ENCODE measurements around the gene IL20.
A peak's percentile ranks its signal among the peaks of the same experiment; 100 is the strongest.

Gene IL20

GRCh38 chr1:206911064-206911663 is 45.7 kb downstream of the IL20 start:
- H3K4me3 ChIP-seq (ENCODE audit: low read depth, low read length), result no peak overlapping the region
- no peak for DNase-seq (ENCODE audit: low read depth)
- TF ChIP-seq CTCF (IDR thresholded peaks at IDR 0.05; ENCODE audit: low read depth, low read length, missing control alignments), result peak; percentile 62

GRCh38 chr1:206912445-206913095 is 47.1 kb downstream of the IL20 start:
- TF ChIP-seq CTCF (IDR thresholded peaks at IDR 0.05; ENCODE audit: low read depth, low read length, missing control alignments), result peak; percentile 83
- no peak for DNase-seq (ENCODE audit: low read depth)
- H3K4me3 ChIP-seq (ENCODE audit: low read depth, low read length), result no peak overlapping the region

- DNase-seq (ENCODE audit: low read depth), result no peak
- H3K4me3 ChIP-seq (ENCODE audit: low read depth, low read length), result no peak overlapping the region
- no peak for TF ChIP-seq CTCF (IDR thresholded peaks at IDR 0.05; ENCODE audit: low read depth, low read length, missing control alignments)
These were observed 48.5 kb downstream of the IL20 start for GRCh38 chr1:206913766-206914537.

GRCh38 chr1:206915030-206915735 is 49.8 kb downstream of the IL20 start:
- no peak for TF ChIP-seq CTCF (IDR thresholded peaks at IDR 0.05; ENCODE audit: low read depth, low read length, missing control alignments)
- no peak overlapping the region for H3K4me3 ChIP-seq (ENCODE audit: low read depth, low read length)
- DNase-seq (ENCODE audit: low read depth), result no peak

GRCh38 chr1:206916000-206916709 is 50.7 kb downstream of the IL20 start:
- no peak overlapping the region for H3K4me3 ChIP-seq (ENCODE audit: low read depth, low read length)
- TF ChIP-seq CTCF (IDR thresholded peaks at IDR 0.05; ENCODE audit: low read depth, low read length, missing control alignments), result no peak

GRCh38 chr1:206918076-206918475 is 52.7 kb downstream of the IL20 start:
- peak overlapping the region; percentile 71 for H3K4me3 ChIP-seq (ENCODE audit: low read depth, low read length)
- no peak for TF ChIP-seq CTCF (IDR thresholded peaks at IDR 0.05; ENCODE audit: low read depth, low read length, missing control alignments)
- no peak for DNase-seq (ENCODE audit: low read depth)

More at GRCh38 chr1:206916000-206916709, 50.7 kb downstream of the IL20 start:
- DNase-seq (ENCODE audit: low read depth), result no peak

Measured in GM12864 (cell line).